ENCODE data around the gene PCSK2. TPM values are rescaled to one million over a fixed set of nuclear protein-coding genes. Genes with fewer than 3 reads are reported as not detected.
A peak's percentile ranks its signal among the peaks of the same experiment; 100 is the strongest.

PCSK2 gene
- total RNA-seq, 1 donor from 2014 or later, result 28.7 TPM

GRCh38 chr20:17529586-17529985 is 302.7 kb downstream of the PCSK2 start:
- TF ChIP-seq CTCF (IDR thresholded peaks at IDR 0.05; ENCODE audit: partially characterized antibody, unreplicated experiment), result no peak
- Mint-ChIP-seq H3K4me1 (ENCODE audit: low read depth, unreplicated experiment) (peaks cover 6% of the 10 kb centered on the region), H3K9me3 (ENCODE audit: unreplicated experiment) (peaks cover 5% of the 10 kb centered on the region), H3K36me3 (ENCODE audit: unreplicated experiment) (peaks cover 4% of the 10 kb centered on the region), H3K4me3 (ENCODE audit: unreplicated experiment) (no peak overlapping the region), H3K27me3 (ENCODE audit: unreplicated experiment) (peaks cover 3% of the 10 kb centered on the region), H3K27ac (ENCODE audit: unreplicated experiment) (no peak overlapping the region)
- DNase-seq, result no peak

GRCh38 chr20:17530153-17530552 is 303.3 kb downstream of the PCSK2 start:
- H3K27me3 Mint-ChIP-seq (ENCODE audit: unreplicated experiment), result peaks cover 3% of the 10 kb centered on the region

GRCh38 chr20:17530716-17531664 is 304.1 kb downstream of the PCSK2 start, which contains the start of gene BFSP1:
Gene BFSP1 (minus strand): TSS chr20:17531379. CDS start chr20:17531329, 50 bp downstream.
- peaks cover 4% of the 10 kb centered on the region for H3K36me3 Mint-ChIP-seq (ENCODE audit: unreplicated experiment)
- H3K4me3 Mint-ChIP-seq (ENCODE audit: unreplicated experiment), result peak within 1 kb of the TSS; percentile 91
- H3K27me3 Mint-ChIP-seq (ENCODE audit: unreplicated experiment), result peaks cover 3% of the 10 kb centered on the region
- H3K9me3 Mint-ChIP-seq (ENCODE audit: unreplicated experiment), result peaks cover 5% of the 10 kb centered on the region
- TF ChIP-seq CTCF (IDR thresholded peaks at IDR 0.05; ENCODE audit: partially characterized antibody, unreplicated experiment), result no peak
- DNase-seq, result peak; percentile 68
- H3K4me1 Mint-ChIP-seq (ENCODE audit: low read depth, unreplicated experiment), result peaks cover 6% of the 10 kb centered on the region
- peak within 1 kb of the TSS; percentile 75 for H3K27ac Mint-ChIP-seq (ENCODE audit: unreplicated experiment)

More at GRCh38 chr20:17530153-17530552, 303.3 kb downstream of the PCSK2 start:
- no peak for DNase-seq
- Mint-ChIP-seq H3K27ac (ENCODE audit: unreplicated experiment) (peak overlapping the region; percentile 75), H3K36me3 (ENCODE audit: unreplicated experiment) (peaks cover 4% of the 10 kb centered on the region), H3K4me3 (ENCODE audit: unreplicated experiment) (peak overlapping the region; percentile 80), H3K9me3 (ENCODE audit: unreplicated experiment) (peaks cover 5% of the 10 kb centered on the region), H3K4me1 (ENCODE audit: low read depth, unreplicated experiment) (peaks cover 6% of the 10 kb centered on the region)
- no peak for TF ChIP-seq CTCF (IDR thresholded peaks at IDR 0.05; ENCODE audit: partially characterized antibody, unreplicated experiment)

- H3K27me3 Mint-ChIP-seq (ENCODE audit: unreplicated experiment), result peaks cover 3% of the 10 kb centered on the region
- H3K36me3 Mint-ChIP-seq (ENCODE audit: unreplicated experiment), result peaks cover 4% of the 10 kb centered on the region
- TF ChIP-seq CTCF (IDR thresholded peaks at IDR 0.05; ENCODE audit: partially characterized antibody, unreplicated experiment), result no peak
- H3K4me3 Mint-ChIP-seq (ENCODE audit: unreplicated experiment), result peak overlapping the region; percentile 91
- peaks cover 6% of the 10 kb centered on the region for H3K4me1 Mint-ChIP-seq (ENCODE audit: low read depth, unreplicated experiment)
- DNase-seq, result no peak
- H3K9me3 Mint-ChIP-seq (ENCODE audit: unreplicated experiment), result peaks cover 3% of the 10 kb centered on the region
- H3K27ac Mint-ChIP-seq (ENCODE audit: unreplicated experiment), result peak overlapping the region; percentile 70
Observed at GRCh38 chr20:17531665-17532025, 304.8 kb downstream of the PCSK2 start.

GRCh38 chr20:17533396-17533795 is 306.6 kb downstream of the PCSK2 start:
- Mint-ChIP-seq H3K4me1 (ENCODE audit: low read depth, unreplicated experiment) (peaks cover 6% of the 10 kb centered on the region), H3K27me3 (ENCODE audit: unreplicated experiment) (peaks cover 3% of the 10 kb centered on the region), H3K27ac (ENCODE audit: unreplicated experiment) (peak overlapping the region; percentile 62), H3K4me3 (ENCODE audit: unreplicated experiment) (no peak overlapping the region), H3K36me3 (ENCODE audit: unreplicated experiment) (peaks cover 4% of the 10 kb centered on the region), H3K9me3 (ENCODE audit: unreplicated experiment) (peaks cover 3% of the 10 kb centered on the region)
- no peak for DNase-seq
- no peak for TF ChIP-seq CTCF (IDR thresholded peaks at IDR 0.05; ENCODE audit: partially characterized antibody, unreplicated experiment)

Data from glutamatergic neuron (in vitro differentiated cells).